A549 treated with AZD9567 at 1 μM for 4 hours (cell line): ENCODE measurements around the gene NOX5. TPM values are rescaled to one million over a fixed set of nuclear protein-coding genes. Genes with fewer than 3 reads are reported as not detected.

ENCODE experiments used
- total RNA-seq: library from RNA; stranded (reverse); fragments of 200-300 nt; extraction: Qiagen RNA extraction; gene quantifications from 5 replicates; pipeline ENCODE4 v1.2.3, GENCODE V29; 2022; ENCODE audit not compliant: insufficient read depth

The NOX5 gene, protein sequence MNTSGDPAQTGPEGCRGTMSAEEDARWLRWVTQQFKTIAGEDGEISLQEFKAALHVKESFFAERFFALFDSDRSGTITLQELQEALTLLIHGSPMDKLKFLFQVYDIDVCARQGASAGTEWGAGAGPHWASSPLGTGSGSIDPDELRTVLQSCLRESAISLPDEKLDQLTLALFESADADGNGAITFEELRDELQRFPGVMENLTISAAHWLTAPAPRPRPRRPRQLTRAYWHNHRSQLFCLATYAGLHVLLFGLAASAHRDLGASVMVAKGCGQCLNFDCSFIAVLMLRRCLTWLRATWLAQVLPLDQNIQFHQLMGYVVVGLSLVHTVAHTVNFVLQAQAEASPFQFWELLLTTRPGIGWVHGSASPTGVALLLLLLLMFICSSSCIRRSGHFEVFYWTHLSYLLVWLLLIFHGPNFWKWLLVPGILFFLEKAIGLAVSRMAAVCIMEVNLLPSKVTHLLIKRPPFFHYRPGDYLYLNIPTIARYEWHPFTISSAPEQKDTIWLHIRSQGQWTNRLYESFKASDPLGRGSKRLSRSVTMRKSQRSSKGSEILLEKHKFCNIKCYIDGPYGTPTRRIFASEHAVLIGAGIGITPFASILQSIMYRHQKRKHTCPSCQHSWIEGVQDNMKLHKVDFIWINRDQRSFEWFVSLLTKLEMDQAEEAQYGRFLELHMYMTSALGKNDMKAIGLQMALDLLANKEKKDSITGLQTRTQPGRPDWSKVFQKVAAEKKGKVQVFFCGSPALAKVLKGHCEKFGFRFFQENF
- total RNA-seq = 0.16 to 0.31 TPM (median 0.26 TPM) in 4 of 5 replicates, not detected in the other

DNA sequence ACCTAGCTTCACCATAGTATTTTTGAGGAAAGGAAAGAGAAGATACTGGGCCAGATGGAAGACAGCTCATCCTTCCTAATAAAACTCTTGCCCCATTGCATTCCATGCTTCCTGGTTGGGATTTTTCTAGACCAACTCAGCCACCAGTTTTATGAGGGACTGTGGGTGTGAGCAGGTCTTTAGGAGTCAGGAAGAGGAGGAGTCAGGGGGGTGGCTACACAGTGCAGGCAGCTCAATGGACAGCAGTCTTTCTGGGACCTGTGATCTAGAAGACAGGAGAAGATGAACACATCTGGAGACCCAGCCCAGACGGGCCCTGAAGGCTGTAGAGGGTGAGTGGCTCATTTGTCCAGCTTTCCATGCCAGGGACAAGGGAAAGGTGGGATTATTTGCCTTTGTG, at the start of gene NOX5:
NOX5 (plus strand) TSS at position 242 of the 400 bp plus-strand sequence; CDS start at position 283, 41 bp downstream.

Other genes starting within 250 kb of the NOX5 start
- 227 to 242 TPM (median 239 TPM) in 5 replicates for gene ANP32A, start 193.8 kb upstream of the NOX5 start, total RNA-seq
- gene SPESP1, start 84.2 kb upstream of the NOX5 start, total RNA-seq = not detected in 5 replicates
- 16.9 to 21.0 TPM (median 18.7 TPM) in 5 replicates for gene GLCE, start 145.9 kb downstream of the NOX5 start, total RNA-seq